ENCODE results near the gene MEF2A.
"Not testable (repeated sequence)": the region's sequence is repeated elsewhere in the genome, so short reads cannot be mapped to it uniquely, and the experiment has no call there.

The MEF2A gene

GRCh38 chr15:99732751-99733267, 167.0 kb downstream of the MEF2A start:
- DNase-seq, result no peak

DNA sequence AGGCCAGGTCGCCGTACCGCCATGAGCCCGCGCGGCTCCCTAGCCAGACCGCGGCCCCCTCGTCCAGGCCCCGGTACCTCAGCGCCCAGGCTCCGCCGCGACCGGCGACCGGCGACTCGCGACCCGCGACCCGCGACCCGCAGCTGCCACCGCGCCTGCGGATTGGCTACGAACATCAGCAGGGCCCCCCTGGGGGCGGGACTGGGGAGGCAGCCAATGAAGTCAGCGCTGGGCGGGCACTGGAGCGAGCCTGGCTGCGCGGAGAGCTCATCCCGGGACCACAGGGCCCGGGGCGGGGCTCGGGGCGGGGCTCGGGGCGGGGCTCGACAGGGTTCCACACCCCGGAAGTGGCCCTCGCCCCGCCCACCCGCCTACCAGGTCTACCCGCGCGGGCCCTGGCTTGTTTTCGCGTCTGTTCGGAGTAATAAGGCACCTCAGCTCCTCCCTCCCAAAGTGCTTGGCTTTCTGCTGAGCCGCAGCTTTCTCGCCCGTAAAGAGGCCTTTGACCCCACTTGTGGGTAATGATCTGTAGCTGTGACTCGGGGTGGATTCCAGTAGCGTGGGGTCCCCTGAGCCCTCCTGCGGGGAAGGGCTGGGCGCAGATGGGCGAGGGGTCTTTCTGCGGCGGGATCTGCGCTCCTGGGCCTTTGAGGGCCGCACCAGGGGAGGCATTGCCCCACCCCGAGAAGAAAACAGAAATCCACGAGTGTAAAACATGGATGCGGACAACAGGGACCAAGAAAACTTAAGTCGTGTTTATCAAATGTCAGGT, 167.7 kb downstream of the MEF2A start, which contains the start of gene LYSMD4:
TSS of gene LYSMD4 (minus strand) at position 170 of the 772 bp plus-strand sequence. CDS start 1,438 bp downstream, outside the sequence.
- peak; percentile 97 to 98 for DNase-seq

DNA sequence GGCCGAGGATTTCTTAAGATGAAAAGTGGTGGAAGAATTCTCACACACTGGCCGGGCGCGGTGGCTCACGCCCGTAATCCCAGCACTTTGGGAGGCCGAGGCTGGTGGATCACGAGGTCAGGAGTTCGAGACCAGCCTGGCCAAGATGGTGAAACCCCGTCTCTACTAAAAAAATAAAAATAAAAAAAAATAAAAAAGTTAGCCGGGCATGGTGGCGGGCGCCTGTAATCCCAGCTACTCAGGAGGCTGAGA, 168.2 kb downstream of the MEF2A start:
- not testable (repeated sequence) for DNase-seq

DNA sequence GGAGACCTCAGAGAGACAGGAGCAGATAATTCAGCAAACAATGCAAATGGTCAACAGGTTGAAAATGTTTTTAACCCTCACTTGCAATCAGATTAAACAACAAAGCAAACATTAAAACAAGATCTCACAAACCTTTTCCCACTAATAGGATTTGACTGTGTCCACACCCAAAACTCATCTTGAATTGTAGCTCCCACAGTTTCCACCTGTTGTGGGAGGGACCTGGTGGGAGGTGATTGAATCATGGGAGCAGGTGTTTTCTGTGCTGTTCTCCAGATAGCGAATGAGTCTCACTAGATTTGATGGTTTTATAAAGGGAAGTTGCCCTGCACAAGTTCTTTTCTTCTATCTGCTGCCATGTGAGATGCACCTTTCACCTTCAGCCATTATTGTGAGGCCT, 168.8 kb downstream of the MEF2A start:
- DNase-seq, result no peak

- no peak for DNase-seq
These were observed 170.1 kb downstream of the MEF2A start for GRCh38 chr15:99735868-99736267.

GRCh38 chr15:99736702-99737101, 170.9 kb downstream of the MEF2A start:
- no peak for DNase-seq

DNA sequence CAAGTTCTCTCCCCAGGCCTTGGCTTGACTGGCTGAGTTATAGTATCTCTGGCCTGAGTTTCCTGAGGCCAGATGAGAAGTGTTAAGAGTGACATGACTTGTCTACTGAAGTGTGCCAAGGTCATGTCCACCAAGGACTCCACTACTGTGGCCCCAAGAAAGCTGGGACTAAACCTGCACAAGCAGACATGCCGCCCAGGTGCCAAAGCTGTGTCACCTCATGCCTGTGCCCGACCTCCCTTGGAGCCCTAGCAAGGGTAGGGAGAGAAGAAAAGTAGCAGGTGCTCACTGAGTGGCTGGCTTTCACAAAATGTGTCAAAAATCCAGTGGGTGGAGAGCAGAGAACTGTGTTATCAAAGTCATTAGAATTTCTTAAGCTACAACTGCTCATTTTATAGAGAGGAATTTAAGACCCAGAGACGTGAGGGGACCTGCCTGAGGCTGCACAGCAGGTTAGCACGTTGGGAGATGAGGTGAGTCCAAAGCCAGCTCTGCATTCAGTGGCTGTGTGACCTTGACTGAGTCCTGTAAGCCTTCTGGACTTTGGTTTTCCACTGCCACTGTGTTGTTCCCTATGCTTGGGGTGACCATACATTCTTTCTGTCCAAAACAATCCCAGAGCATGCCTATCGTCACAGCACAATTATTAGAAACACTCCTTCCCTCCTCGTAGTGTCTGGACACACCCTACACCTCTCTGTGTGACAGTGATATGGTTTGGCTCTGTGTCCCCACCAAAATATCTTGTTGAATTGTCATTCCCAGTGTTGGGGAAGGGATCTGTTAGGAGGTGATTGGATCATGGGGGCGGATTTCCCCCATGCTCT, 172.4 kb downstream of the MEF2A start:
- DNase-seq, result no peak

DNA sequence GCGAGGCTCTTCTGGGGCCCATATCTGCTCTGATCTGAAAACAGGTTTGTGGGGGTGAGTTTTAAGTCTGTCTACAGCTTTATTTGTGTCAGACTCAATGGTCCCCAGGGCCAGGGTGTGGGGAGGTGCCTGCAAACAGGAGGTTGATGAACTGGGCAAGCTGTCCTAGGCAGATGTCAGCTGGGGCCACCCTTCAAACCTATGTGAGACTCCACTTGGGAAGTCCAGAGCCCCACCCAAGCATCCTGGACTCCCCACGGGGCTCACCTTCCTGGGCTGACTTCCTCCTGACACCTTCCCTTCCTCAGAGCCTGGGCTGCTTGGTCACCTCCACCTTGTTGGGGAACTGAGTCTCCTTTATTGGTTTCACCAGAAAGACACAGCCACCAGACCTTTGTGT, 176.1 kb downstream of the MEF2A start:
- DNase-seq, result no peak

DNA sequence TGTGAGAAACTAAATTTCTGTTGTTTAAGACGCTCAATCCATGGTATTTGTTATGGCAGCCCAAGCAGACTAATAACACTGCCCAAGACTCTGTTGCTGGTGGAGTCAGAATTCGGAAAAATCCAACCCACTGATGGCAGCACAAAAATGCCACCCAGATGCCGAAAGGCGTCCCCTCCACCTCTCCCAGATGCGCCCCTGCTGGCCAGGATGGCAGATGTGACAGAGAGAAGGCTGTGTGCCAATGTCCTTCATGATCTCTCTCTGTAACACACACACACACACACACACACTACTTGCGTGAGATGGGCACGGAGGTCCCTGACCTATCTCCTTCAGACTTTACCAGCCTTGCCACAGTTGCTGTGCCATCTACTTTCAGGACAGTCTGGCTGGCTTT, 178.4 kb downstream of the MEF2A start:
- DNase-seq, result no peak

GRCh38 chr15:99745370-99746086, 179.7 kb downstream of the MEF2A start:
- DNase-seq, result no peak

- no peak for DNase-seq
These were observed 183.6 kb downstream of the MEF2A start for GRCh38 chr15:99749386-99749785.

- DNase-seq, result not testable (repeated sequence)
These were observed 184.5 kb downstream of the MEF2A start for GRCh38 chr15:99750326-99750725.

DNA sequence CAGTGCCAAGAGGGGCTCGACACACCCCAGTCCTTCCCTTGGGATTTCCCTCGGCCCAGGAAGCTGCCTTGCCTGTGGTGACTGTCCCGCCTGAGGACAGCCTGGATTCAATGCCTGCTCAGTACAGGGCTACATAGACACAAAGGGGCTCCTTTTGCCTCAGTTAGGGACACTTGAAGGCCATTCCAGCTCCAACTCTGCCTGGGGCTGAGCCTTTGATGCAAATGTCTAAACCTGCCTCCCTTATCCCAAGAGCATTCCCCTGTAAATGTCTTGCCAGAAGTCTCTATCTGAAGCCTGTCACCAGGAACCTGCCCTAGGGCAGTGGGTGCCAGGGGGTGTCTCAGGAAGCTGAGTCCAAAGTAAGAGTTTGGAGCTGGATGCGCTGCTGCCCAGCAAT, 186.8 kb downstream of the MEF2A start:
- no peak for DNase-seq

- no peak for DNase-seq
These were observed 187.3 kb downstream of the MEF2A start for GRCh38 chr15:99753066-99753465.

DNA sequence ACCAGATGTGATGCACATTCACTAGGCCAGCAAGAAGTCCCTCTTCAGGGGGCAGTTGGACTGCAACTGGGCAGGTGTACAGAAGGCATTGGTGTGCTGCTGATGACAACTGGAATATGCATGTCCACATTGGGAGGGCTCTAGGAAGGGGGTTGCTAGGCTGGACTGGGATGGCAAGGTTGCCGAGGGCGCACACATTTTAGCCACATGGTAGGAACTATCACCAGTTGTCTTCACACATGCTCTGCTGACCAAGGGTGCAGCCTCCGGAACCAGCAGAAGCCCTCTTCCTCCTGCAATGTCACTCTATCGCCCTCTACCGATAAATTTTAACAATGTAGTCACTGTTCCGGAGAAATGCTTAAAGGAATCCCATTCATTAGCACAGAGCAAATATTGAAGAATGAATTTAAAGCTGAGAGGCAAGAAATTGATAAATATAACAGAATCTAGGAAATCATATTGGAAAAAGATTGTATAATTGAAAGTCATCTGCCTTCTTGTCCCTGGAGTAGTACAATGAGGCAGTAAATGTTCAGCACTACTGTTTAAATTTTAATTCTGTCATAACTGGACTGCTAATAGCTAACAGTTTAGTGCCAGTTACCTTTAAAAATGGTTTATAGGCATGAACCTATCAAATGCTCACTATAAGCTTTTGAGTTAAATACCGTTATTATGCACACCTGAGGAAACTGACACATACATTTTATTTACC, 190.1 kb downstream of the MEF2A start:
- DNase-seq, result peak in 1 of 2 experiments; percentile 45

GRCh38 chr15:99762288-99762687, 196.5 kb downstream of the MEF2A start:
- no peak for DNase-seq

DNA sequence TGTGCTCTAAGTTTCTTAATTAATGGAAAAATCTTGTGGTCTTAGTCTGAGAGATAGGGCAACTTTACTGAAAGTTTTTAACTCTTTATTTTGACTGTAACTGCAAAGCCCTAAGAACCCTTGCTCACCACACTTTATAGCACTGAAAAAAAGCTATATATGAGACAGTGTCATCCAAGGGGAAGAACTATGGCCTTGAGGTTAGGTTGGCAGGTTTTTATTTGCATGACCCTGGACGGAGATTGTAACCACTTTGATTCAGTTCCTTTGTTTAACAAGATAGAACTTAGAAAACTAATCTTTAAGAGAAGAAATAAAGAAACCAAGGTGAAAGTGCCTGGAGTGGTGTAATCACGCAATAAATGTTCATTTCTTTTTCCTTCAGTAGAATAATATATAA, 198.0 kb downstream of the MEF2A start:
- no peak for DNase-seq

- no peak for DNase-seq
These were observed 198.7 kb downstream of the MEF2A start for GRCh38 chr15:99764522-99764921.

Measured in NCI-H187 (cell line).